H1 (cell line): ENCODE measurements around the gene LHFPL3.

Experiments
- CREB1 ChIP-seq: IDR thresholded peaks from 2 replicates; pipeline ENCODE4 v1.6.1; 2012; ENCODE audit warnings: inconsistent platforms
- CTCF ChIP-seq, 3 experiments: IDR thresholded peaks; 1 replicate in 2 of 3; 2 replicates in 1 of 3; pipeline versions ENCODE4 v1.5.1 to v1.6.1; 2011; ENCODE audit warnings: low read length in 3 of 3, mild to moderate bottlenecking in 3 of 3, inconsistent platforms in 2 of 3, low read depth in 1 of 3, moderate library complexity in 1 of 3; ENCODE audit not compliant: insufficient read depth in 1 of 3; ENCODE audit errors: control extremely low read depth in 1 of 3
- MAFK ChIP-seq: IDR thresholded peaks from 2 replicates; pipeline ENCODE4 v1.6.1; 2012; ENCODE audit warnings: low read depth, mild to moderate bottlenecking, improper control_type of control experiment, low read length
- POLR2AphosphoS5 ChIP-seq: IDR thresholded peaks from 2 replicates; pipeline ENCODE4 v1.6.1; 2011; ENCODE audit warnings: low read depth, low read length
- SP2 ChIP-seq: IDR thresholded peaks from 2 replicates; pipeline ENCODE4 v1.6.1; 2012; ENCODE audit warnings: mild to moderate bottlenecking, low read length, inconsistent platforms

GRCh38 chr7:104761892-104762291, 433.5 kb downstream of the LHFPL3 start:
- TF ChIP-seq MAFK (no peak), POLR2AphosphoS5 (no peak), CTCF (IDR thresholded peaks at IDR 0.05; ENCODE audit: control extremely low read depth in 1 of 3, insufficient read depth in 1 of 3, low read depth in 1 of 3, low read length in 3 of 3) (no peak), SP2 (no peak), CREB1 (no peak)
